HepG2 (cell line): ENCODE measurements around the gene CRKL. TPM values are rescaled to one million over a fixed set of nuclear protein-coding genes. Genes with fewer than 3 reads are reported as not detected.

Experiments
- BRD4 ChIP-seq: sonication (generic); formaldehyde crosslinking; IDR thresholded peaks from 2 replicates; pipeline ENCODE4 v1.4.0; 2020; ENCODE audit warnings: missing genetic modification reagents
- DMAP1 ChIP-seq: IDR thresholded peaks from 2 replicates; pipeline ENCODE4 v1.6.1; 2016
- EED ChIP-seq: sonication (generic); formaldehyde crosslinking; IDR thresholded peaks from 2 replicates; pipeline ENCODE4 v1.5.0; 2020; ENCODE audit warnings: mild to moderate bottlenecking, missing genetic modification reagents
- ELF3 ChIP-seq: IDR thresholded peaks from 2 replicates; pipeline ENCODE4 v1.6.1; 2016; ENCODE audit warnings: missing genetic modification reagents, missing compliant biosample characterization
- EZH2 ChIP-seq: conservative IDR thresholded peaks from 2 replicates; pipeline ENCODE4 v1.6.1; 2012; ENCODE audit warnings: mild to moderate bottlenecking, low read depth, low read length, moderate library complexity
- HMGA1 ChIP-seq: sonication (generic); formaldehyde crosslinking; conservative IDR thresholded peaks from 2 replicates; pipeline ENCODE4 v1.4.0; 2020; ENCODE audit warnings: missing genetic modification reagents
- HNRNPH1 ChIP-seq: fragments of 200-400 bp; formaldehyde crosslinking; optimal IDR thresholded peaks from 2 replicates; pipeline ENCODE3; 2017; ENCODE audit warnings: mild to moderate bottlenecking, low read depth, low read length
- HOXA3 ChIP-seq: sonication (generic); formaldehyde crosslinking; IDR thresholded peaks from 2 replicates; pipeline ENCODE4 v1.5.0; 2020; ENCODE audit warnings: missing genetic modification reagents
- MAZ ChIP-seq, 2 experiments: sonication (generic) in 1 of 2; formaldehyde crosslinking in 1 of 2; IDR thresholded peaks; 2 replicates each; pipeline versions ENCODE4 v1.5.0 to v1.6.1; 2012 to 2020; ENCODE audit warnings: low read depth in 2 of 2, mild to moderate bottlenecking in 2 of 2, borderline replicate concordance in 1 of 2, improper control_type of control experiment in 1 of 2, low read length in 1 of 2, missing genetic modification reagents in 1 of 2, moderate library complexity in 1 of 2
- MXD4 ChIP-seq: IDR thresholded peaks from 2 replicates; pipeline ENCODE4 v1.6.1; 2016; ENCODE audit warnings: mild to moderate bottlenecking, missing biosample characterization, missing genetic modification reagents
- MZF1 ChIP-seq: sonication (generic); formaldehyde crosslinking; IDR thresholded peaks from 2 replicates; pipeline ENCODE4 v1.8.1; 2023; ENCODE audit warnings: mild to moderate bottlenecking, missing genetic modification reagents, borderline replicate concordance
- NR2C2 ChIP-seq: sonication (generic); formaldehyde crosslinking; IDR thresholded peaks from 2 replicates; pipeline ENCODE4 v1.4.0; 2020; ENCODE audit warnings: missing genetic modification reagents, mild to moderate bottlenecking, moderate library complexity, borderline replicate concordance
- SRY ChIP-seq: sonication (generic); formaldehyde crosslinking; IDR thresholded peaks from 2 replicates; pipeline ENCODE4 v1.8.0; 2022; ENCODE audit warnings: mild to moderate bottlenecking, missing genetic modification reagents
- ZNF296 ChIP-seq: sonication (generic); formaldehyde crosslinking; conservative IDR thresholded peaks from 2 replicates; pipeline ENCODE4 v1.5.0; 2020; ENCODE audit warnings: mild to moderate bottlenecking, missing genetic modification reagents
- ZNF337 ChIP-seq: sonication (generic); formaldehyde crosslinking; IDR thresholded peaks from 2 replicates; pipeline ENCODE4 v1.5.1; 2020; ENCODE audit warnings: missing genetic modification reagents, low read depth, mild to moderate bottlenecking, borderline replicate concordance
- ZNF484 ChIP-seq: sonication (generic); formaldehyde crosslinking; IDR thresholded peaks from 2 replicates; pipeline ENCODE4 v1.5.1; 2020; ENCODE audit warnings: mild to moderate bottlenecking, low read depth, missing genetic modification reagents, borderline replicate concordance
- ZNF720 ChIP-seq: sonication (generic); formaldehyde crosslinking; IDR thresholded peaks from 2 replicates; pipeline ENCODE4 v1.4.0; 2020; ENCODE audit warnings: missing genetic modification reagents
- ZNF891 ChIP-seq: sonication (generic); formaldehyde crosslinking; IDR thresholded peaks from 2 replicates; pipeline ENCODE4 v1.5.0; 2020; ENCODE audit warnings: mild to moderate bottlenecking, missing genetic modification reagents
- ZSCAN31 ChIP-seq: sonication (generic); formaldehyde crosslinking; IDR thresholded peaks from 2 replicates; pipeline ENCODE4 v1.5.0; 2020; ENCODE audit warnings: low read depth, mild to moderate bottlenecking, missing genetic modification reagents
- polyA plus RNA-seq, 8 experiments: library from polyadenylated mRNA; depleted of rRNA in 3 of 8; stranded (reverse) in 7 of 8; unstranded in 1 of 8; fragments of >200 nt; fragmentation: Illumina TruSeq in 4 of 8; extraction: Trizol in 4 of 8; gene quantifications; 2 replicates each; pipeline versions ENCODE4 v1.2.1 to v1.2.3, GENCODE V29; 2011 to 2016; ENCODE audit warnings: low read depth in 4 of 8, missing spikeins in 1 of 8, mixed read lengths in 1 of 8; ENCODE audit not compliant: insufficient read depth in 1 of 8
- total RNA-seq, 5 experiments: library from RNA; depleted of rRNA; stranded (reverse); fragments of >200 nt; fragmentation: Illumina TruSeq; extraction: Trizol; gene quantifications; 2 replicates each; pipeline ENCODE4 v1.2.3, GENCODE V29; 2016; ENCODE audit warnings: low read depth in 1 of 5
- TF ChIP-seq, protein P1 (sequence below): sonication (generic); formaldehyde crosslinking; IDR thresholded peaks from 2 replicates; pipeline ENCODE4 v1.5.1; 2020; ENCODE audit warnings: mild to moderate bottlenecking, missing genetic modification reagents, borderline replicate concordance
- TF ChIP-seq, protein P2 (sequence below): sonication (generic); formaldehyde crosslinking; conservative IDR thresholded peaks from 2 replicates; pipeline ENCODE4 v1.8.0; 2022; ENCODE audit warnings: low read depth, missing genetic modification reagents
- TF ChIP-seq, protein P3 (sequence below): IDR thresholded peaks from 2 replicates; pipeline ENCODE4 v1.6.1; 2012; ENCODE audit warnings: inconsistent platforms
- TF ChIP-seq, protein P4 (sequence below): sonication (generic); formaldehyde crosslinking; IDR thresholded peaks from 2 replicates; pipeline ENCODE4 v1.4.0; 2020; ENCODE audit warnings: missing genetic modification reagents
- TF ChIP-seq, protein P5 (sequence below): sonication (generic); formaldehyde crosslinking; IDR thresholded peaks from 2 replicates; pipeline ENCODE4 v1.4.0; 2020; ENCODE audit warnings: mild to moderate bottlenecking, missing genetic modification reagents

CRKL gene
- total and polyA plus RNA-seq, 2 of the 13 experiments (the other 11 are each of a cell fraction or from before 2014, with no cell fraction given): 37.4 to 60.6 TPM

DNA sequence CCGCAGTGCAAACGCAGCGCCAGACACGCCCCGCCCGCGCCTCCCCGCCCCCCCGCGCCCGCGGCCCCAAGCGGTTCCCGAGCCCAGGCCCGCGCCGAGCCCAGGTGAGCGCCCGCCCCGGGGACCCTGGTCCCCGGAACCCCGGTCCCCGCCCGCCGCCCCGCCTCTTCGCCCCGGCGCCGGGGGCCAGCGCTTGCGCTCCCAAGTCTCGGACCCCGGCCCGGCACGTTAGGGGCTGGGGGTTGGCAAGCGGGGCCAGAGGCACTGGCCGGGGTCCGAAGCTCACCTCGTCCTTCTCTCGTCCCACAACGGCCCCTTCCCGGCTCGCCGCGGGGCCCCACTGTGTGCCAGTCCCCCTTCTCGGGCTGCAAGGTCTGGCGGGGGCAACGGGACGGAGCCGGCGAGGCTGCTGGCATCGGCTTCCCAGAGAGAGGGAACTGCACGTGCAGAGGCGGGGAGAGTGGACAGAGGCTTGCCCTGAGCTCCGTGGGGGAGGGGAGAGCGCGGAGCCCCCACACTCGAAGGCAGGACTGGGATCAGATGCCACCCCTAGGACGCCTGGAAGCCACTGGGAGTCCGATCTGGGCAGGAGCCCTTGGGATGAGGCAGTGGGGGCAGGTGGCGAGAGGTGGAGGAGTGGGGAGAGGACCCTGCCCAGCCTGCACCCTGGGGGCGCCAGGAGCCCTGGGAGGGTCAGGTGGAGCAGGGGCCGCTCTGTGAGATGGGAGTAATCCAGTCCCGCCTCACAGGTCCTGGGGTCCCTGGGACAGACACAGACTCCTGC lies 48.1 kb downstream of the CRKL start (continued):
- TF ChIP-seq, protein P1, sequence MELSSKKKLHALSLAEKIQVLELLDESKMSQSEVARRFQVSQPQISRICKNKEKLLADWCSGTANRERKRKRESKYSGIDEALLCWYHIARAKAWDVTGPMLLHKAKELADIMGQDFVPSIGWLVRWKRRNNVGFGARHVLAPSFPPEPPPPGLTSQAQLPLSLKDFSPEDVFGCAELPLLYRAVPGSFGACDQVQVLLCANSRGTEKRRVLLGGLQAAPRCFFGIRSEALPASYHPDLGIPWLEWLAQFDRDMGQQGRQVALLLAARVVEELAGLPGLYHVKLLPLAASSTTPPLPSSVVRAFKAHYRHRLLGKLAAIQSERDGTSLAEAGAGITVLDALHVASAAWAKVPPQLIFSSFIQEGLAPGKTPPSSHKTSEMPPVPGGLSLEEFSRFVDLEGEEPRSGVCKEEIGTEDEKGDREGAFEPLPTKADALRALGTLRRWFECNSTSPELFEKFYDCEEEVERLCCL (CRISPR knock-in tag): 0 out of 2 replicates have a peak, but pooled peaks have one; percentile 29
- TF ChIP-seq BRD4 (CRISPR knock-in tag) (peak; percentile 47; the same call in 1 of the 2 replicates), ZNF296 (CRISPR knock-in tag) (0 out of 2 replicates have a peak, but pooled peaks have one; percentile 2), MAZ (IDR thresholded peaks at IDR 0.05; ENCODE audit: borderline replicate concordance, low read depth, low read length) (no peak), MAZ (CRISPR knock-in tag; IDR thresholded peaks at IDR 0.05; ENCODE audit: low read depth) (0 out of 2 replicates have a peak, but pooled peaks have one; percentile 23), NR2C2 (CRISPR knock-in tag) (no peak), ZNF337 (CRISPR knock-in tag) (no peak), MZF1 (no peak), ELF3 (CRISPR knock-in tag) (0 out of 2 replicates have a peak, but pooled peaks have one; percentile 8), MXD4 (CRISPR knock-in tag) (0 out of 2 replicates have a peak, but pooled peaks have one; percentile 27), HOXA3 (peak; percentile 52; the same call in 1 of the 2 replicates), SRY (0 out of 2 replicates have a peak, but pooled peaks have one; percentile 32), ZNF484 (CRISPR knock-in tag) (no peak), ZSCAN31 (CRISPR knock-in tag) (no peak), EZH2 (no peak), EED (CRISPR knock-in tag) (no peak), ZNF891 (CRISPR knock-in tag) (peak; percentile 72), HNRNPH1 (no peak), ZNF720 (CRISPR knock-in tag) (no peak), HMGA1 (no peak), DMAP1 (CRISPR knock-in tag) (0 out of 2 replicates have a peak, but pooled peaks have one; percentile 24)
- TF ChIP-seq, protein P2, sequence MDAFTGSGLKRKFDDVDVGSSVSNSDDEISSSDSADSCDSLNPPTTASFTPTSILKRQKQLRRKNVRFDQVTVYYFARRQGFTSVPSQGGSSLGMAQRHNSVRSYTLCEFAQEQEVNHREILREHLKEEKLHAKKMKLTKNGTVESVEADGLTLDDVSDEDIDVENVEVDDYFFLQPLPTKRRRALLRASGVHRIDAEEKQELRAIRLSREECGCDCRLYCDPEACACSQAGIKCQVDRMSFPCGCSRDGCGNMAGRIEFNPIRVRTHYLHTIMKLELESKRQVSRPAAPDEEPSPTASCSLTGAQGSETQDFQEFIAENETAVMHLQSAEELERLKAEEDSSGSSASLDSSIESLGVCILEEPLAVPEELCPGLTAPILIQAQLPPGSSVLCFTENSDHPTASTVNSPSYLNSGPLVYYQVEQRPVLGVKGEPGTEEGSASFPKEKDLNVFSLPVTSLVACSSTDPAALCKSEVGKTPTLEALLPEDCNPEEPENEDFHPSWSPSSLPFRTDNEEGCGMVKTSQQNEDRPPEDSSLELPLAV (CRISPR knock-in tag): no peak
- TF ChIP-seq, protein P3, sequence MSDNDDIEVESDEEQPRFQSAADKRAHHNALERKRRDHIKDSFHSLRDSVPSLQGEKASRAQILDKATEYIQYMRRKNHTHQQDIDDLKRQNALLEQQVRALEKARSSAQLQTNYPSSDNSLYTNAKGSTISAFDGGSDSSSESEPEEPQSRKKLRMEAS: peak; percentile 78
- TF ChIP-seq, protein P4, sequence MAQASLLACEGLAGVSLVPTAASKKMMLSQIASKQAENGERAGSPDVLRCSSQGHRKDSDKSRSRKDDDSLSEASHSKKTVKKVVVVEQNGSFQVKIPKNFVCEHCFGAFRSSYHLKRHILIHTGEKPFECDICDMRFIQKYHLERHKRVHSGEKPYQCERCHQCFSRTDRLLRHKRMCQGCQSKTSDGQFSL (CRISPR knock-in tag): no peak
- TF ChIP-seq, protein P5, sequence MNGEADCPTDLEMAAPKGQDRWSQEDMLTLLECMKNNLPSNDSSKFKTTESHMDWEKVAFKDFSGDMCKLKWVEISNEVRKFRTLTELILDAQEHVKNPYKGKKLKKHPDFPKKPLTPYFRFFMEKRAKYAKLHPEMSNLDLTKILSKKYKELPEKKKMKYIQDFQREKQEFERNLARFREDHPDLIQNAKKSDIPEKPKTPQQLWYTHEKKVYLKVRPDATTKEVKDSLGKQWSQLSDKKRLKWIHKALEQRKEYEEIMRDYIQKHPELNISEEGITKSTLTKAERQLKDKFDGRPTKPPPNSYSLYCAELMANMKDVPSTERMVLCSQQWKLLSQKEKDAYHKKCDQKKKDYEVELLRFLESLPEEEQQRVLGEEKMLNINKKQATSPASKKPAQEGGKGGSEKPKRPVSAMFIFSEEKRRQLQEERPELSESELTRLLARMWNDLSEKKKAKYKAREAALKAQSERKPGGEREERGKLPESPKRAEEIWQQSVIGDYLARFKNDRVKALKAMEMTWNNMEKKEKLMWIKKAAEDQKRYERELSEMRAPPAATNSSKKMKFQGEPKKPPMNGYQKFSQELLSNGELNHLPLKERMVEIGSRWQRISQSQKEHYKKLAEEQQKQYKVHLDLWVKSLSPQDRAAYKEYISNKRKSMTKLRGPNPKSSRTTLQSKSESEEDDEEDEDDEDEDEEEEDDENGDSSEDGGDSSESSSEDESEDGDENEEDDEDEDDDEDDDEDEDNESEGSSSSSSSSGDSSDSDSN (CRISPR knock-in tag): 0 out of 2 replicates have a peak, but pooled peaks have one; percentile 30
